GM18951 (cell line): Measurements from ENCODE around the gene MYCBP2.
"Not testable (repeated sequence)": the region's sequence is repeated elsewhere in the genome, so short reads cannot be mapped to it uniquely, and the experiment has no call there.

ENCODE experiments used
- POLR2A ChIP-seq: IDR thresholded peaks from 4 replicates; pipeline ENCODE4 v1.6.1; 2011; ENCODE audit warnings: mild to moderate bottlenecking; ENCODE audit not compliant: insufficient read length, insufficient read depth; ENCODE audit errors: extremely low read depth
- in situ Hi-C: fragments of 300-500 bp; cut with MboI; formaldehyde crosslinking; loops from one replicate; pipeline ENCODE4 v1.12.0; 2022; ENCODE audit warnings: low sequenced_read_pairs, mixed read lengths, inconsistent platforms; ENCODE audit not compliant: unreplicated experiment

MYCBP2 gene

GRCh38 chr13:77031656-77032243, 295.1 kb downstream of the MYCBP2 start:
- no peak for TF ChIP-seq POLR2A
- in situ Hi-C loops = no loop called here

GRCh38 chr13:77029436-77029835, 297.5 kb downstream of the MYCBP2 start:
- in situ Hi-C loops = no loop called here
- TF ChIP-seq POLR2A = no peak

- in situ Hi-C loops = no loop called here
- no peak for TF ChIP-seq POLR2A
Observed at GRCh38 chr13:77028202-77028601, 298.7 kb downstream of the MYCBP2 start.

GRCh38 chr13:77026861-77027621, 299.9 kb downstream of the MYCBP2 start, which contains the start of gene FBXL3:
Gene FBXL3 (minus strand): TSS chr13:77027159. CDS start chr13:77021860, 5,299 bp downstream.
- TF ChIP-seq POLR2A = peak; percentile 79
- in situ Hi-C loops = no loop called here

- TF ChIP-seq POLR2A = no peak
- in situ Hi-C loops = no loop called here
Observed at GRCh38 chr13:77026255-77026860, 300.5 kb downstream of the MYCBP2 start.

DNA sequence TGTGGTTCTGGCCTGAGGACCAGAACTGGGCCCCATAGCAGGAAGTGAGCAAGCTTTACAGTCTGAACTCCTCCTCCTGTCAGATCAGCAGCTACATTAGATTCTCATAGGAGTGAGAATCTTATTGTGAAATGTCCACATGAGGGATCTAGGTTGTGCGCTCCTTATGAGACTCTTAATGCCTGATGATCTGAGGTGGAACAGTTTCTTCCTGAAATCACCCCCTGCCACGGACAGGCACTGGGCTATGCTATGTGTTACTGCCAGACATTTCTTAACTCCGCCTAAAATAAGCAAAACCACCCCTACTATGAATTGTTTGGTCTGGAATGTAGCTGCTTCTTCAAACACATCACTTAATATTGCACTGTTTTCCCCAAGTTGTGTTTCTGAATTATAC, 304.6 kb downstream of the MYCBP2 start:
- no peak for TF ChIP-seq POLR2A
- in situ Hi-C loops = no loop called here

- TF ChIP-seq POLR2A = no peak
- in situ Hi-C loops = no loop called here
Observed at GRCh38 chr13:77019756-77020155, 307.1 kb downstream of the MYCBP2 start.

- in situ Hi-C loops = no loop called here
- no peak for TF ChIP-seq POLR2A
Observed at GRCh38 chr13:77016888-77017623, 309.8 kb downstream of the MYCBP2 start.

- in situ Hi-C loops = no loop called here
- no peak for TF ChIP-seq POLR2A
Observed at GRCh38 chr13:77016251-77016812, 310.6 kb downstream of the MYCBP2 start.

- in situ Hi-C loops = no loop called here
- TF ChIP-seq POLR2A = no peak
Observed at GRCh38 chr13:77014906-77015685, 311.8 kb downstream of the MYCBP2 start.

DNA sequence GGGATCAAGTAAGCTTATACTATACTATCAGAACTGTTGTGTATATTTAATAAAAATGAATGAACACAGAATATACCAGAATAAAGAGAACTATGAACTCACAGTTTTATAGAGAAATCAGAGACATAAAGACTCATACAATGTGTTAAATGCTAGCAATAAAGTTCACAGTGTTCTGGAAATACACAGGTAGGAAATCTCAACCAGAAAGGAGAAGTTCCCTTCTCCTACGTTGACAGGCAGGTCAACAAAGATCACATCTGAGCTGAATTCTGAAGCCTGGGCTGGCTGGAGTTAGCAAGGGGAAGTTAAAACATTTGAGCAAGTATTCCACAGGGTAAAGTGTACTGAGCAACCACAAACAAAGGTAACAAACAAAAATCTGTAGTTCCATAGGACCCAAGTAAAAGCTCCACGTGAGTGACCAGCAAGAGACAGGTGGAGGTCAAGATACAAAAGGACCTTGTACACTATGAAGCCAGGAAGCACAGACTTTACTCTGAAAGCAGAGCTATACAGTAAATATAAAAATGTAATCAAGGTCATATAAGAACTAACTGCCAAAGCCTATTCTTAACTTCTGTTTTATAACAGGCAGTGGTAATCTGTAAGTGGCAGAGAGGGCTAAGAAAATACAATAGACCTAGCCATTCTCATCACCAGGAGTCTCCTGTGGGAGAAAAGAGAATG, 312.9 kb downstream of the MYCBP2 start:
- TF ChIP-seq POLR2A = no peak
- in situ Hi-C loops = no loop called here

GRCh38 chr13:77009719-77010118, 317.2 kb downstream of the MYCBP2 start:
- in situ Hi-C loops = not testable (repeated sequence)
